T47D (cell line): ENCODE results near the gene COL3A1.

ENCODE experiments used
- DNase-seq, 2 experiments: peaks; one replicate each; pipeline versions ENCODE4 v3.0.0 to v3.0.0-alpha.2; 2011 to 2012; ENCODE audit warnings: low read depth in 1 of 2, low spot score in 1 of 2
- JUND ChIP-seq: IDR thresholded peaks from 2 replicates; pipeline ENCODE4 v1.6.1; 2012; ENCODE audit warnings: low read depth
- in situ Hi-C: cut with HindIII; loops from 2 replicates; pipeline ENCODE4 v1.10.0; 2016; ENCODE audit warnings: low sequenced_read_pairs, low pct_unique_long_range_greater_than_20kb

Gene COL3A1

DNA sequence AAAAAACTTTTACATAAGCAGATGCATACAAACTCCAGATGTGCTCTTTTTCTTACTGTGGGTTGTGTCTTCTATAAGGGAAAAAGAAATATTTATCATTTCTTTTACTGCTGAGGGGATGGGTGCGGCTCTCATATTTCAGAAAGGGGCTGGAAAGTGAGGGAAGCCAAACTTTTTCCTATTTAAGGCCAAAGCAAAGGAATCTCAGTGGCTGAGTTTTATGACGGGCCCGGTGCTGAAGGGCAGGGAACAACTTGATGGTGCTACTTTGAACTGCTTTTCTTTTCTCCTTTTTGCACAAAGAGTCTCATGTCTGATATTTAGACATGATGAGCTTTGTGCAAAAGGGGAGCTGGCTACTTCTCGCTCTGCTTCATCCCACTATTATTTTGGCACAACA is at the start of gene COL3A1:
COL3A1 (plus strand) TSS at position 210 of the 400 bp plus-strand sequence; CDS start at position 327, 117 bp downstream.
- DNase-seq = no peak
- in situ Hi-C loops = no loop called here
- TF ChIP-seq JUND = no peak

DNA sequence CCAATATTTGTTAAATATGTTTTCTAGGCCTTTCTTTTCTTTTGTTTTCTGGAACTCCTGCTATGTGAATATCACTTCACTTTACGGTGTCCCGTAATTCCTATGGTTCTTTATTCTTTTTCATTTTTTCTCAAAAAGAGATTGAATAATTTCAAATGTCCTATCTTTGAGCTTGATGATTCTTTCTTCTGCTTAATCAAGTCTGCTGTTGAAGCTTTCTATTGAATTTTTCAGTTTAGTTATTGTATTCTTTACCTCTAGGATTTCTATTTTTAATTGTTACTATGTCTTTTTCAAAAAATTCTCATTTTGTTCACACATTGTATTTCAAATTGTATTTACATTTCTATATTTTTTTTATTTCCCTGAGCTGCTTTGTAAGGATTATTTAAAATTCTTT is 45.5 kb upstream of the COL3A1 start:
- no peak for DNase-seq
- no peak for TF ChIP-seq JUND
- in situ Hi-C loops = no loop called here

DNA sequence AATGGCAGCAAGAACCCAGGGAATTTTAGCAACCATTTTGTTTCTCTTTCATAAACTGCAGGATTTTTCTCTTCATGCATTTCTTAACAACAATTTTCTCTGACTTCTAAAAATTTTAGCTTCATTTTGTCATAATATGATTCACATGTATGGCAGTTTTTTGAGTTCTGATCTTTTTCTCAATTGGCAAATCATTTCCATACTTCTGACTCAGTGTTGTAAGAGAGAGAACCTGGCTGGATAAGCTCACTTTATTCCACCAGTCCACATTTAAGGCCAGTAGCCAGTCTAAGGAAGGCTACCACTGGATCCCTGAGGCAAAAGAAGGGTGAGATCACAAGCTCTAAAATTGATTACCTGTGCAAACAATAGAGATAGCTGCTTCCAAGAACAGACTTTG is 42.8 kb upstream of the COL3A1 start:
- no peak for TF ChIP-seq JUND
- in situ Hi-C loops = no loop called here
- no peak for DNase-seq

DNA sequence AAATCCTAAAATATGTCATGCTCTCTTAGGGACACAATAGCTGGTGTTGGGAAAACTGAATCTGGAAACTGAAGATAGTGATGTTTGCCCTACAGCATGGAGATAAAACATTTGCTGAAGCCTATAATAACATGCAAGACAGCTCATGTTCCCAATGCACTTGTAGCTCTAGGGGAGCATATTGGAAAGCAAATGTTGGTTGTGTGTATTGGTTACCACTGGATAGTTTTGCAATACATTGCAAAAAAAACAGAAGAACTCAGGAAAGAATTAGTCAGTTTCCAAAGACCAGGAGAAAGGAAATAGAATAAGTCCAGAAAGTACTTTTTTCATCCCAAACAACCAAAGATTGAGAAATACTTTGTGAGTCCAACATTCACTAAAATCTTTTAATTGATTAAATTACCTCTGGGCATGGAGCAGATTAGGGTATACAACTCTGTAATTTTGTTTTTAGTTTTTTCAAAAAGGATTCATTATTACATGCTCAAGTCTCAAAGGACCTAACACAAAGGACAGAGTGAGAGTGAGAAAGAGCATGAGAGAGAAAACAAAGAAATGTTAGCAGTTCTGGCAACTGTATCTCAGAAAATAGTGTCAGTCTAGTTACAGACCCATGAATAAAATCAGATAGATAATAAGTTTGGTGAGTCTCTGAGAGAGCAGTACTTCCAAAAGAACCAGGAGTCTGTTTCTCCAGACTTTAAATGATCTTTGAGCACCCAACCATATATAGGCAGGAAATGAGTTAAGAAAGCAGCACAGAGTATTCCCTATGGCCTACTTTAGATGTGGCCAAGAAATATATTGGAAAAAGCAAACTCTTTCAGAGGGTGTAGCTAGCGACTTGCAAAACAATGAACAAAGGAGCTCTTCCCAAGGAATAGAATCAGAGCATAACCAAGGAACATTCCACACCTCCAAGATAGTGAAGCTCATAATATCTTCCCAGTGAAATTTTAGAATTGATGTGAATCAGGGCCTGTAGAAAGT is 36.6 kb upstream of the COL3A1 start:
- TF ChIP-seq JUND = no peak
- in situ Hi-C loops = no loop called here
- DNase-seq = no peak

DNA sequence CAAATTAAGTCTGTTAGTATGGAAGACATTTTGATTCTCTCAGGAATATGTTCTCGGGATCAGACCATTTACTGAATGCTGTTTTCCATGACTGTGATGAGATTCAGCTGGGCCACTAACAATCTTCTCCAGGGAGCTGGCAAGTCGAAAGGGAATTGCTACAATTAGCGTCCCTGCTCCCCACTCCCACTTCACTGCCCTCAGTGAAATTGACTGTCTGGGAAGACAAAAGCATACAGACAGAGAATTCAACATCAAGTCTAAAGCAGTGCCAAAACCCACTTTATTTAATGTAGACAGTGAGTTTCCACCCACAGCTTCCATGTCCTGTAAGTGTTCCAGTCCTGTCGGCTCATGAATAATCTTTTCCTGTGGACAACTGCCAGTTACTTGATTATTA is 34.0 kb upstream of the COL3A1 start:
- TF ChIP-seq JUND = no peak
- DNase-seq = no peak
- in situ Hi-C loops = no loop called here

DNA sequence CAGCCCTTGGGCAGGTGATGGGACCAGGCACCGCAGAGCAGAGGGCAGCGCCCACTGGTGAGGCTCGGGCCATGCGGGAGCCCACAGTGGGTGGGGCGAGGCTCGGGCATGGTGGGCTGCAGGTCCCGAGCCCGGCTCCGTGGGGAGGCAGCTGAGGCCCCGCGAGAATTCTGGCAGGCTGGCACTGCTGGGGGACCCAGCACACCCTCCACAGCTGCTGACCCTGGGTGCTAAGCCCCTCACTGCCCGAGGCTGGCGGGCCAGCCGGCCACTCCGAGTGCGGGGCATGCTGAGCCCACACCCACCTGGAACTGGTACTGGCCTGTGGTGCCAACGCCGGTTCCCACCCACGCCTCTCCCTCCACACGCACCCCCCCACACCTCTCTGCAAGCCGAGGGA is 29.7 kb upstream of the COL3A1 start:
- in situ Hi-C loops = no loop called here
- DNase-seq = no peak
- TF ChIP-seq JUND = no peak

DNA sequence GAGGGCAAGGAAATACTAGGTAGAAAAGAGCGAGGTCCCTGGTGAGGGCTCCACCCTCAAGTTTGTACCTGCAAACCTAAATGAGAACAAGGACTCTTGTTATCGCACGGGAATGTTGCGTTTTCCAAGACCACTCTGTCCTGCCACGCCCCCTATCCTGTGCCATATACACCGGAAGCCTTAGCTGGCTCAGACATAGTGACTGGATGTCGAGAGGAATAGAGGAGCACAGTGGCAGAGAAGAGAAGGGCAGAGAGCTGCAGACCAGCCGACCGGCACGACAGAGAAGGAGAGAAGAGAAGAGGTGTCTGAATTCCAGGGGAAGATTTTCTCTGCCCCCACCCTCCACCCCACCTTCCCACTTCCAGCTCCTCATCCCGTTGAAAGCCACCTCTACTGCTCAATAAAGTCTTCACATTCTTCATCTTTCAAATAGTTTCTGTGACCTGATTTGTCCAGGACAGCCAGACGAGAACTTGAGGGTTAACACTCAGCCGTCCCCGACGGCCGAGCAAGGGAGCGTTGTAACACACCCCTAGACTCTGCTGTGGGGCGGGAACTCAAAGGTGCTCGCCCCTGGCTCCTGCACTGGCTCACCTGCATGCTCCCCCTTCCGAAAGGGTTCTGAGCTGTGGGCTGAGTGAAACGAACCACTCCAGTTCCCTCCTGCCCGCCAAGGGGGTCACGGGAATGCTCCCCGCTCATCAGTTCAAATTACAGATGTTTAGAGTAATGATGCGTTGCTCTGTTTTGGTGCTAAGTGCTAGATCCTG is 24.9 kb upstream of the COL3A1 start:
- DNase-seq = no peak
- no peak for TF ChIP-seq JUND
- in situ Hi-C loops = no loop called here

DNA sequence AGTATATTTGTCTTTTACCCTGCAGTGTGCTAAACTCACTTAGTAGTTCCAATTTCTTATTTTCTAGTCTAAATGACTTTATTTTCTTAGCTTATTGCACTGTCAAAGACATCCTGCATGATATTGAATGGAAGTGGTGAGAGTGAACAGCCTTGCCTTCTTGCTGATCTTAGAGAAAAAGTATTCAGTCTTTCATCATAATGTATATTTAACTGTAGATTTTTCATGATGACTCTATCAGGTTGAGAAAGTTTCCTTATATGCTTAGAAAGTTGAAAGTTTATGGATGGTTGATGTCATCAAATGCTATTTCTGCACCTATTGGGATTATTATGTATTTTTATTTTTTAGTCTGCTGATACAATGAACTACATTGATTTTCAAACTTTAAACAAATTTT is 21.3 kb upstream of the COL3A1 start:
- TF ChIP-seq JUND = no peak
- no peak for DNase-seq
- in situ Hi-C loops = no loop called here

DNA sequence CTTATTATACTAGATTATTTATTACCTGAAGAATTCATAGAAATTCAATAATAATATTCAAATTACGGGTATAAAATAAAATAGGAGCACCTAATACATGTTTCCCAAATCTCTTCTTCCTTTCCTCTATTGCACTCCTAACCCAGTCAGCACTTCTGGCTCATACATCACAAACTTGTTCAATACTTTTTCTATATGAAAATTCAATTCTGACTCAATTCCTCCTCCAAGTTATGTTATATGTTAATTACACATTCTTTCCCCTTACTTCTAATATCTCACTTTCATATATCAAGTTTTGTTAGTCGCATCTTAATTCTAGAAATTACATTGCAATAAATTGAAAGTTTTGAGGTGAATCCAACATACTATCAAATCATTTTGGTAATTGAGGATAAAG is 17.9 kb upstream of the COL3A1 start:
- no peak for TF ChIP-seq JUND
- no peak for DNase-seq
- in situ Hi-C loops = no loop called here

DNA sequence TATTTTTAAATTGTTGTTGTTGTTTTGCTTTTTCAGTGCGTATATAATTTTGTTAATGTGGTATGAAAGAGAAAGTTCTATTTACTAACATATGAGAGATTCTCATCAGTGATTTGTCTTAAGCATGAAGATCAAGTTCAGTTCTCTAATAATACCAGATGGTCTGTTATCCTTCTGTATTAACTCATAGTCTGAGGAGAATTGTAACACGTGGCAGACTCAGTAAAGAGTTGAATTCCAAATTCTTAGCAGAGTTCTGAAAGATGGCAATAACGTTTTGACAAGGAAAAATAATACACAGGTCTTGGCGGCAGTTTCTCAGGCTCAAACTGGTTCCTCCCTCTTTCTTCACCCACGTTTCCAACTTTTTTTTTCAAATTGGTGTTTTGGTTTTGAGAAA is 17.2 kb upstream of the COL3A1 start:
- no peak for TF ChIP-seq JUND
- in situ Hi-C loops = no loop called here
- no peak for DNase-seq

DNA sequence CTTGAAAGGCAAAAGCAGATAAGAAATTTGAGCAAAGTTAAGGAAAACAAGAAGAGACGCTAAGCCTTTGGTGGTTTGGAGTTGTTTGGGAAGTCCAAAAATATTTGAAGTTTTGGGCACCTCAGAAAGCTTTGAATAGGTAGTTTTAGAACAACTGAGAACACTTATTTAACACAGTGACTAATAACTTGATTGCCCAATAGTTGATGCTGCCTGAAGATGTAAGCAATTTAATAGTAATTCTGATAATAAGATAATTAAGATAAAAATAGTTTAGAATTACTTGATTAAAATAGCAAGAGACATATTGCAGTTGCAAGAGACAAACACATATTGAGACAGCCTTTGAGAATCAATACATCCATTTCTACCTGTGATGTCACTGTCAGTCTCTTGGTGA is 16.5 kb upstream of the COL3A1 start:
- DNase-seq = no peak
- TF ChIP-seq JUND = no peak
- in situ Hi-C loops = no loop called here

DNA sequence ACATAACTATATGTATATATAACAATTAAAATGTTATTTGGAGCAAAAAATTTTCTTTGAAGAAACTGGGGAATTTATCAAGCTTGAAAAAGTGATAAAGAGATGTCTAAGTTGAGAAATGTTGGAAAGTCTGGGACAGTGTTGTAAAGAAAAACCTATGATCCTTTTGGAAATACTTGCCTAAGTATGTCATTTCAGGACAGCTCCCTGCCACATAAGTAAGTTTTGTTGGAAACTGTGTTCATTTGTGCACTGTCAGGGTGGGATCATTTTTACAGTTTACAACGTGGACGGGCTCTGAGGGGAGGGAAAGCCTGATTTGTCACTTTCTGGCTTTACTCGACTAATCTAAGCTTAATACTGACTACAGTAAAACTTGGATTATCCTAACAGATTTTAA is 10.4 kb upstream of the COL3A1 start:
- in situ Hi-C loops = no loop called here
- DNase-seq = no peak
- TF ChIP-seq JUND = no peak

DNA sequence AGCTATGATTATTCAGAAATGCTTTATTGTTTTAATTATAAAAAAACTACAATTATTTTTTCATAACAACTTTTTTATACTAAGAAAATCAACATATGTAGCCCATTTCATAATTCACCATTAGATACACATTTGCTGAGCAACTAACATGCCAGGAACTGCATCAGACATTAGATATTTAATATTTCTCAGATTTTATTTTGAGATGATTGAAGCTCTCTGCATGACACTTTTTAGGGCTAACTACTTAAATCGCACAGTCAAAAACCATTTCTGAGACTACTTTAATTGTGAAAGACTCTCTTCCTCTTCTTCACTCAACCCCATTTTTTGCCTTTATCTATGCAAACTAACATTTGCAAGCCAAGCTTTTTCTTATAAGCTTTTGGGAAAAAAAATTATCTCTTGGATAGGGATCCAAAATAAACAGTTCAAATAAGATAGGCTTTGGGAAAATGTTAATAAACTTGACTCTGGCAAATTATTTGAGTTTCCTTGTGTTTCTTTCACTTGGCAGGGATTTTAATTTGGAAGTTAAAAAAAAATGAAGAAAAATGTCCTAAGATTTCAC is 9.1 kb upstream of the COL3A1 start:
- DNase-seq = no peak
- TF ChIP-seq JUND = no peak
- in situ Hi-C loops = no loop called here
